DND-41 (cell line): Measurements from ENCODE around the gene TMCC1.

ENCODE experiments used
- ATAC-seq: fragments of 200-7000 bp; cut with Tn5 transposase; 3 replicates; pipeline ENCODE4 v1.9.1; 2021; ENCODE audit warnings: low read depth; ENCODE audit not compliant: insufficient read depth
- DNase-seq: peaks from one replicate; pipeline ENCODE4 v3.0.0-alpha.2; 2020
- H2AFZ ChIP-seq: 2 replicates; pipeline ENCODE4 v1.6.0; 2012; ENCODE audit warnings: low read depth, low read length
- H3K27ac ChIP-seq: 2 replicates; pipeline ENCODE4 v1.5.1; 2012; ENCODE audit warnings: low read length, inconsistent platforms
- H3K27me3 ChIP-seq: fragments of 200-600 bp; sonication (generic); 2 replicates; pipeline ENCODE4 v1.6.0; 2012; ENCODE audit warnings: low read length, mild to moderate bottlenecking, inconsistent platforms; ENCODE audit not compliant: insufficient read depth, poor library complexity
- H3K36me3 ChIP-seq: 2 replicates; pipeline ENCODE4 v1.5.1; 2012; ENCODE audit warnings: low read length, inconsistent platforms; ENCODE audit not compliant: insufficient read depth
- H3K4me1 ChIP-seq: 2 replicates; pipeline ENCODE4 v1.5.1; 2012; ENCODE audit warnings: mild to moderate bottlenecking, low read length; ENCODE audit not compliant: insufficient read depth
- H3K4me2 ChIP-seq: 2 replicates; pipeline ENCODE4 v1.6.0; 2012; ENCODE audit warnings: mild to moderate bottlenecking, moderate library complexity, low read length, inconsistent platforms; ENCODE audit not compliant: insufficient read depth
- H3K4me3 ChIP-seq, 2 experiments: fragments of 200-600 bp in 1 of 2; shearing (Covaris generic) in 1 of 2; 2 replicates each; pipeline ENCODE4 v1.5.1; 2012 to 2016; ENCODE audit warnings: inconsistent platforms in 2 of 2, low read length in 2 of 2, mild to moderate bottlenecking in 2 of 2, low read depth in 1 of 2, moderate library complexity in 1 of 2
- H3K79me2 ChIP-seq: 2 replicates; pipeline ENCODE4 v1.6.0; 2012; ENCODE audit warnings: low read length, inconsistent platforms; ENCODE audit not compliant: insufficient read depth
- H3K9ac ChIP-seq: 2 replicates; pipeline ENCODE4 v1.6.0; 2012; ENCODE audit warnings: low read depth, mild to moderate bottlenecking, inconsistent platforms, low read length, moderate library complexity
- H3K9me3 ChIP-seq: 2 replicates; pipeline ENCODE4 v1.5.1; 2012; ENCODE audit warnings: low read length, moderate library complexity, mild to moderate bottlenecking, inconsistent platforms; ENCODE audit not compliant: insufficient read depth, severe bottlenecking
- H4K20me1 ChIP-seq: 2 replicates; pipeline ENCODE4 v1.6.0; 2012; ENCODE audit warnings: low read length; ENCODE audit not compliant: insufficient read depth
- CTCF ChIP-seq: IDR thresholded peaks from 2 replicates; pipeline ENCODE4 v1.5.1; 2012; ENCODE audit warnings: borderline replicate concordance, low read length, moderate library complexity, mild to moderate bottlenecking; ENCODE audit not compliant: poor library complexity, severe bottlenecking; ENCODE audit errors: extremely low read depth
- EZH2 ChIP-seq: IDR thresholded peaks from 3 replicates; pipeline ENCODE4 v1.6.1; 2012; ENCODE audit warnings: borderline replicate concordance, low read depth, mild to moderate bottlenecking, moderate library complexity, low read length, inconsistent platforms; ENCODE audit not compliant: severe bottlenecking

The TMCC1 gene

GRCh38 chr3:129702934-129703712, 190.4 kb downstream of the TMCC1 start:
- H2AFZ ChIP-seq: no peak overlapping the region
- no peak overlapping the region for H3K4me2 ChIP-seq
- H3K9ac ChIP-seq: no peak overlapping the region
- H3K27ac ChIP-seq: no peak overlapping the region
- H3K36me3 ChIP-seq: no peaks in the 10 kb centered on the region
- no peaks in the 10 kb centered on the region for H3K79me2 ChIP-seq
- no peak for ATAC-seq
- no peak for DNase-seq
- no peaks in the 10 kb centered on the region for H3K4me1 ChIP-seq
- no peaks in the 10 kb centered on the region for H3K9me3 ChIP-seq
- no peak for TF ChIP-seq CTCF
- TF ChIP-seq EZH2: no peak
- no peaks in the 10 kb centered on the region for H4K20me1 ChIP-seq
- no peak overlapping the region for H3K4me3 ChIP-seq
- no peaks in the 10 kb centered on the region for H3K27me3 ChIP-seq

DNA sequence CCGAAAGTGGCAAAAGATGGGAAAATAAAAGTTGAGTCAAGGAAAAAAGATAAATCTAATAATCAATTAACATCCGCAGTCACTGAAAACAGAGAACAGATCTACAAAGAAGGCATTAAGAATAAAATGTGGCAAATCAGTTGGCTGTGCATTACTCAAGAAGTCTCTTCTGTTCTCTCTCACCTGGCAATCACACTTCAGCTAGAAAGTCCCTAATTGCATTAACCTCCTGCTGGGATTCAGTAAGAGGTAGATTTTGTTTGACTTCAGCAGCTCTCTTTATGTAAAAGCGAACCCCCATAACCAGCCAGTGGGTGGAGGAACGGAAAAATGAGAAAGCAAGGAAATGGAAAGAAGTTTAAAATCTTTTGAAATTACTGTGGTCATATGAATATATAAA, 192.3 kb downstream of the TMCC1 start:
- Histone ChIP-seq H3K4me1 (no peaks in the 10 kb centered on the region), H3K9me3 (peaks cover 8% of the 10 kb centered on the region), H3K4me3 (no peak overlapping the region), H3K27ac (no peak overlapping the region), H3K9ac (no peak overlapping the region), H2AFZ (no peak overlapping the region), H3K4me2 (no peak overlapping the region), H3K27me3 (no peaks in the 10 kb centered on the region), H3K79me2 (no peaks in the 10 kb centered on the region), H3K36me3 (0 out of 2 replicates have a peak, but pooled peaks cover 8% of the 10 kb centered on the region), H4K20me1 (no peaks in the 10 kb centered on the region)
- DNase-seq (no peak), ATAC-seq (no peak)
- no peak for TF ChIP-seq CTCF
- no peak for TF ChIP-seq EZH2

- H3K9ac ChIP-seq: no peak overlapping the region
- 0 out of 2 replicates have a peak, but pooled peaks cover 8% of the 10 kb centered on the region for H3K36me3 ChIP-seq
- no peaks in the 10 kb centered on the region for H3K27me3 ChIP-seq
- TF ChIP-seq EZH2 (no peak), CTCF (no peak)
- H3K9me3 ChIP-seq: peaks cover 8% of the 10 kb centered on the region
- H3K27ac ChIP-seq: no peak overlapping the region
- H3K79me2 ChIP-seq: no peaks in the 10 kb centered on the region
- no peaks in the 10 kb centered on the region for H4K20me1 ChIP-seq
- DNase-seq (no peak), ATAC-seq (no peak)
- no peaks in the 10 kb centered on the region for H3K4me1 ChIP-seq
- H3K4me2 ChIP-seq: no peak overlapping the region
- no peak overlapping the region for H2AFZ ChIP-seq
- H3K4me3 ChIP-seq: no peak overlapping the region
Observed at GRCh38 chr3:129699612-129700011, 193.9 kb downstream of the TMCC1 start.
